Kidney capillary endothelial cell (primary cell): ENCODE measurements around the gene QPCT.
"Not testable (repeated sequence)": the region's sequence is repeated elsewhere in the genome, so short reads cannot be mapped to it uniquely, and the experiment has no call there.

Source experiments
- DNase-seq: peaks from one replicate; pipeline ENCODE4 v3.0.0-alpha.2; 2018; ENCODE audit warnings: low spot score

Gene QPCT

GRCh38 chr2:37391711-37392110 lies 47.3 kb downstream of the QPCT start:
- DNase-seq: no peak

GRCh38 chr2:37392428-37392827 lies 48.0 kb downstream of the QPCT start:
- no peak for DNase-seq

GRCh38 chr2:37394263-37394662 lies 49.8 kb downstream of the QPCT start:
- no peak for DNase-seq

- no peak for DNase-seq
These were observed 50.5 kb downstream of the QPCT start for GRCh38 chr2:37394796-37395555.

GRCh38 chr2:37396890-37397565 lies 52.6 kb downstream of the QPCT start:
- DNase-seq: no peak

- no peak for DNase-seq
These were observed 54.6 kb downstream of the QPCT start for GRCh38 chr2:37398990-37399389.

GRCh38 chr2:37400041-37400440 lies 55.6 kb downstream of the QPCT start:
- no peak for DNase-seq

- no peak for DNase-seq
These were observed 58.2 kb downstream of the QPCT start for GRCh38 chr2:37402636-37403035.

GRCh38 chr2:37405781-37406180 lies 61.4 kb downstream of the QPCT start:
- DNase-seq: no peak

GRCh38 chr2:37412231-37412630 lies 67.8 kb downstream of the QPCT start:
- no peak for DNase-seq

- DNase-seq: not testable (repeated sequence)
These were observed 69.6 kb downstream of the QPCT start for GRCh38 chr2:37413911-37414469.

GRCh38 chr2:37414470-37414949 lies 70.1 kb downstream of the QPCT start:
- DNase-seq: peak; percentile 77

- no peak for DNase-seq
These were observed 70.8 kb downstream of the QPCT start for GRCh38 chr2:37415128-37415820.

GRCh38 chr2:37417321-37417720 lies 72.9 kb downstream of the QPCT start:
- no peak for DNase-seq

- DNase-seq: no peak
These were observed 74.5 kb downstream of the QPCT start for GRCh38 chr2:37418956-37419355.

GRCh38 chr2:37421686-37422085 lies 77.3 kb downstream of the QPCT start:
- DNase-seq: no peak

- DNase-seq: no peak
These were observed 78.4 kb downstream of the QPCT start for GRCh38 chr2:37422816-37423215.
